NCI-H2107 treated with DMSO at 0.1 percent for 48 hours (cell line): ENCODE measurements around the gene UNC5A.

ENCODE experiments used
- DNase-seq: peaks from one replicate; lab custom pipeline; 2025; ENCODE audit not compliant: unreplicated experiment; lab: John Stamatoyannopoulos, UW

Gene UNC5A

DNA sequence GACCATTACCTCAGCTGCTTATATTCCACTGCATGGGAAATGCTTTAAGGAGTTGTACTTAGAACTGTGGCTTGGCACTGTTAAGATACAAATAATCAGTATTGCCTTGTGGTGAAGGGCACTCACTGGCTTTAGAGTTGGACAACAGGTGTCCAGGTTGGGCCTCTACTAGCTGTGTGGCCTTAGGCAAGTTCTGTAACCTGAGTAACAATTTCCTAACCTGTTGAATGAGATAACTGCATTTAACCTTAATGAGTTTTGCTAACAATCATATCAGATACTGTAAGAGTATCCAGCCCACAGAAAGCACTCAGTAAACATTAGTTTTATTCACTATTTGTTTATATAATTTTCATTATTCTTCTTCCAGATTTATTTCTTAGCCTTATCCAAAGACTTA, 106.0 kb downstream of the UNC5A start:
- DNase-seq: peak; percentile 65

DNA sequence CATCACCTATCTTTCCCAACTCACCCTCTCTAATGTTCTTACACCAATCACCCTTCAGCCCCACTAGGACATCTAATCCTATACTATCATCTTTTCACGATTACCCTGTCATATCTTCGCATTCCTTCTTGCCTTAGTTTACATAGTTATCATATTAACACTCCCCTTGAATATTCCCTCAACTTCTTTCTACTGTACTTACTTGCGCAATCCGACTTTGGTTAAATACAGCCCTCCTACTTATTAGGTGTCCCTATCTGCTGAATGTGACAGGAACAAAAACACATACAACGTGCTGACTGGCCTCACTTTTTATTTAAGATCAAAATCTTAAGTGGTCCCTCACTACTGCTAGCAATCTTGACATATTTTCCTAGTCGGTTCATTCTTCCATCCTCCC, 108.3 kb downstream of the UNC5A start:
- no peak for DNase-seq

DNA sequence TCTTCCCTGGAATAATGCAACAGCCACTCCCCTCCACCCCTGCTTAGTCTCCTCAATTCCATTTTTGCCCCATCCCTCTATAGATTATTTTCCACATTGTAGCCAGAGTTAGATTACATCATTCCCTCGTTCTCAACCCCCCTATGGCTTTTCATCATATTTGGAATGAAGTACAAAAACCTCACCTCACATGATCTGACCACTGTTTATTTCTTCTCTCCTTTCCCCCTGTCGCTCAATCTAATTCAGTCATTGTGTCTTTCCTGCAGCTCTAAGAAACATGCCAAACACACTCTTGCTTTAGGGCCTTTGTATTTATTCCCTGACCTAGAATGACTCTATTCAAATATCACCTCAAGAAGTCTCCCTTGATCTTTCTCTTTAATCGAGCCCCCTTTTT, 111.4 kb downstream of the UNC5A start:
- DNase-seq: no peak

DNA sequence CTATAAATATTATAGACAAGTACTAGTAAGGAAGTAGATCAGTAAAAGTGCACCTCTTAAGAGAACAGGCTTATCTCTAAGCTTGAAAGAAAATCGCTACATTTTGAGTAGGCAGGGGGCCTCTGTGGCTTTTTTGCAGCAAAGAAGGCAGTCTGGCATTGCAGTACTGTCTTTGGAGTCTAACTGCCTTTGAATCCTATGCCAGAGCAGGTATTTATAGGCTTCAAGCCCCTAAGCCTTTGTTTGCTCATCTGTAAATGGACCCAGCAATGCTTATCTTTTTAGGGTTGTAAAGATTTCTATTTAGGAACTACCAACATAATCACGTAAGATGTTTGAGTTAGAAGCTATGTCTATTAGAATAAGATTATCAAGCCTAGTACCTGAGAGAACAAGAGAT, 112.5 kb downstream of the UNC5A start:
- no peak for DNase-seq

DNA sequence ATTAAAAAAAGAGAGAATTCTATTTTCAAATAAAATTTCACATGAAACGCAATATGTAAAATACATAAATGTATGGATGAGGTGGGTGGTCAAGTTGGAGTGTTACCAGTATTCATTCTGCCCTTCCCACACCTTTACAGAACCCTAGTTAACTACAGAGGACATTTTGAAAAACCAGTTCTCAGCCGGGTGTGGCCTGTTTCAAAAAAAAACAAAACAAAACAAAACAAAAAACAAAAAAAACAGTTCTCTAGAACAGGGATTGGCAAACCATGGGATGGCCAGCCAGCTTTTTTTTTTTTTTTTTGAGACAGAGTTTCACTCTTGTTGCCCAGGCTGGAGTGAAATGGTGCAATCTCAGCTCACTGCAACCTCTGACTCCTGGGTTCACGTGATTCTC, 117.2 kb downstream of the UNC5A start:
- no peak for DNase-seq

DNA sequence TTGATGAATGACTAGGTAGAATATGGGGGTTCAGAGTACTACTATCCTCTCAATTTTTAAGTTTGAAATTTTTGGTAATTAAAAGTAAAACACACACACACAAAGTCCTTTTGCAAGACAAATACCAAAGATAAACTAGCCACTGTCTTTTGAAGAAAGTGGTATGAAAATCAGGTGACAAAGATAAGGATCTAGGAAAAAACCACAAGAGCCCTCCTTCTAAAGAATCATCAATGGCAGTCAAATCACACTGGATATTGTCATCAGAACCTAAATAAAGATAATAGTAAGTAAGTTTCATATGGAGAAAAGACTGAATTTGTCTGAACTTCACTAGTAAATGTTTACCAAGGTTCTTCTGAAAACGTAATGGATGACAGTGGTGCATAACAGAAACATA, 119.3 kb downstream of the UNC5A start:
- no peak for DNase-seq
